Stomach (tissue), 4 donors: ENCODE data around the gene SERPINA5.

Experiments used
- EP300 ChIP-seq: sonication (generic); formaldehyde crosslinking; IDR thresholded peaks from one replicate; pipeline ENCODE4 v1.6.1; 2017; ENCODE audit warnings: antibody characterized with exemption
- POLR2A ChIP-seq, 4 donors: fragments of 450-650 bp; IDR thresholded peaks; one replicate each; pipeline ENCODE4 v1.6.1; 2016; ENCODE audit warnings: antibody characterized with exemption in 4 of 4, control low read depth in 2 of 4, mild to moderate bottlenecking in 1 of 4, moderate library complexity in 1 of 4
- POLR2AphosphoS5 ChIP-seq, 3 donors: sonication (generic); formaldehyde crosslinking; IDR thresholded peaks; one replicate each; pipeline ENCODE4 v1.6.1; 2016; ENCODE audit warnings: antibody characterized with exemption in 3 of 3
- TF ChIP-seq, protein P1 (sequence below), 7 experiments: fragments of 450-650 bp in 4 of 7; fragments of 200-600 bp in 3 of 7; sonication (generic) in 3 of 7; IDR thresholded peaks; one replicate each; pipeline ENCODE4 v1.5.1; 2016 to 2019; ENCODE audit warnings: antibody characterized with exemption in 7 of 7, control low read depth in 2 of 7, mild to moderate bottlenecking in 1 of 7

GRCh38 chr14:94582199-94582750 lies 1.0 kb downstream of the SERPINA5 start:
- TF ChIP-seq, protein P1, sequence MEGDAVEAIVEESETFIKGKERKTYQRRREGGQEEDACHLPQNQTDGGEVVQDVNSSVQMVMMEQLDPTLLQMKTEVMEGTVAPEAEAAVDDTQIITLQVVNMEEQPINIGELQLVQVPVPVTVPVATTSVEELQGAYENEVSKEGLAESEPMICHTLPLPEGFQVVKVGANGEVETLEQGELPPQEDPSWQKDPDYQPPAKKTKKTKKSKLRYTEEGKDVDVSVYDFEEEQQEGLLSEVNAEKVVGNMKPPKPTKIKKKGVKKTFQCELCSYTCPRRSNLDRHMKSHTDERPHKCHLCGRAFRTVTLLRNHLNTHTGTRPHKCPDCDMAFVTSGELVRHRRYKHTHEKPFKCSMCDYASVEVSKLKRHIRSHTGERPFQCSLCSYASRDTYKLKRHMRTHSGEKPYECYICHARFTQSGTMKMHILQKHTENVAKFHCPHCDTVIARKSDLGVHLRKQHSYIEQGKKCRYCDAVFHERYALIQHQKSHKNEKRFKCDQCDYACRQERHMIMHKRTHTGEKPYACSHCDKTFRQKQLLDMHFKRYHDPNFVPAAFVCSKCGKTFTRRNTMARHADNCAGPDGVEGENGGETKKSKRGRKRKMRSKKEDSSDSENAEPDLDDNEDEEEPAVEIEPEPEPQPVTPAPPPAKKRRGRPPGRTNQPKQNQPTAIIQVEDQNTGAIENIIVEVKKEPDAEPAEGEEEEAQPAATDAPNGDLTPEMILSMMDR (IDR thresholded peaks at IDR 0.05): no peak
- no peak for TF ChIP-seq POLR2A (IDR thresholded peaks at IDR 0.05)
- no peak for TF ChIP-seq EP300
- TF ChIP-seq POLR2AphosphoS5 (IDR thresholded peaks at IDR 0.05): no peak
